ENCODE results near the gene BCL2. TPM values are rescaled to one million over a fixed set of nuclear protein-coding genes. Genes with fewer than 3 reads are reported as not detected.
A peak's percentile ranks its signal among the peaks of the same experiment; 100 is the strongest.

BCL2 gene
- total RNA-seq, 1 donor from 2014 or later: 18.7 TPM

GRCh38 chr18:63119647-63120046, 199.9 kb downstream of the BCL2 start:
- DNase-seq (ENCODE audit: extremely low spot score in 2 of 2): no peak
- Histone ChIP-seq H3K36me3 (no peaks in the 10 kb centered on the region), H3K9me3 (no peaks in the 10 kb centered on the region), H3K4me1 (no peaks in the 10 kb centered on the region), H3K27ac (no peak overlapping the region), H3K27me3 (no peaks in the 10 kb centered on the region), H3K4me3 (no peak overlapping the region)
- TF ChIP-seq POLR2A (IDR thresholded peaks at IDR 0.05) (no peak), CTCF (IDR thresholded peaks at IDR 0.05) (peak in 1 of 3 experiments; percentile 39), POLR2AphosphoS5 (IDR thresholded peaks at IDR 0.05; ENCODE audit: insufficient read depth in 1 of 2, low read depth in 1 of 2) (no peak)
- intact Hi-C loops (cut with DNase I): loop anchor here (10.0 kb wide), 1 partner anchor 315 kb away; no protein-coding TSS in a partner anchor

GRCh38 chr18:63113899-63114565, 205.5 kb downstream of the BCL2 start:
- H3K4me3 ChIP-seq: no peak overlapping the region
- TF ChIP-seq CTCF (IDR thresholded peaks at IDR 0.05) (no peak), POLR2AphosphoS5 (IDR thresholded peaks at IDR 0.05; ENCODE audit: insufficient read depth in 1 of 2, low read depth in 1 of 2) (no peak), POLR2A (IDR thresholded peaks at IDR 0.05) (no peak)
- no peak overlapping the region for H3K27ac ChIP-seq
- H3K4me1 ChIP-seq: no peaks in the 10 kb centered on the region
- no peak for DNase-seq (ENCODE audit: extremely low spot score in 2 of 2)
- no peaks in the 10 kb centered on the region for H3K9me3 ChIP-seq
- intact Hi-C loops (cut with DNase I): no loop called here
- no peaks in the 10 kb centered on the region for H3K36me3 ChIP-seq
- H3K27me3 ChIP-seq: no peaks in the 10 kb centered on the region

- no peak for DNase-seq (ENCODE audit: extremely low spot score in 2 of 2)
- H3K27ac ChIP-seq: no peak overlapping the region
- H3K27me3 ChIP-seq: no peaks in the 10 kb centered on the region
- H3K36me3 ChIP-seq: no peaks in the 10 kb centered on the region
- TF ChIP-seq POLR2AphosphoS5 (IDR thresholded peaks at IDR 0.05; ENCODE audit: insufficient read depth in 1 of 2, low read depth in 1 of 2): no peak
- no peak for TF ChIP-seq POLR2A (IDR thresholded peaks at IDR 0.05)
- no peak for TF ChIP-seq CTCF (IDR thresholded peaks at IDR 0.05)
- intact Hi-C loops (cut with DNase I): no loop called here
- no peaks in the 10 kb centered on the region for H3K9me3 ChIP-seq
- no peaks in the 10 kb centered on the region for H3K4me1 ChIP-seq
- H3K4me3 ChIP-seq: no peak overlapping the region
These were observed 206.9 kb downstream of the BCL2 start for GRCh38 chr18:63112706-63113105.

GRCh38 chr18:63111671-63112402, 207.7 kb downstream of the BCL2 start:
- TF ChIP-seq POLR2AphosphoS5 (IDR thresholded peaks at IDR 0.05; ENCODE audit: insufficient read depth in 1 of 2, low read depth in 1 of 2): no peak
- no peak for TF ChIP-seq POLR2A (IDR thresholded peaks at IDR 0.05)
- TF ChIP-seq CTCF (IDR thresholded peaks at IDR 0.05): no peak
- Histone ChIP-seq H3K27ac (no peak overlapping the region), H3K4me1 (no peaks in the 10 kb centered on the region), H3K4me3 (no peak overlapping the region), H3K27me3 (no peaks in the 10 kb centered on the region), H3K9me3 (no peaks in the 10 kb centered on the region), H3K36me3 (no peaks in the 10 kb centered on the region)
- DNase-seq (ENCODE audit: extremely low spot score in 2 of 2): no peak
- intact Hi-C loops (cut with DNase I): no loop called here

- Histone ChIP-seq H3K36me3 (no peaks in the 10 kb centered on the region), H3K9me3 (no peaks in the 10 kb centered on the region), H3K4me3 (no peak overlapping the region), H3K4me1 (no peaks in the 10 kb centered on the region), H3K27ac (no peak overlapping the region), H3K27me3 (no peaks in the 10 kb centered on the region)
- intact Hi-C loops (cut with DNase I): loop anchor here (10.0 kb wide), 1 partner anchor 85 kb away; no protein-coding TSS in a partner anchor
- no peak for TF ChIP-seq POLR2AphosphoS5 (IDR thresholded peaks at IDR 0.05; ENCODE audit: insufficient read depth in 1 of 2, low read depth in 1 of 2)
- TF ChIP-seq CTCF (IDR thresholded peaks at IDR 0.05): no peak
- TF ChIP-seq POLR2A (IDR thresholded peaks at IDR 0.05): no peak
- DNase-seq (ENCODE audit: extremely low spot score in 2 of 2): no peak
These were observed 209.8 kb downstream of the BCL2 start for GRCh38 chr18:63109802-63110201.
